GM19438 (cell line): ENCODE measurements around the gene TXLNA.
A peak's percentile ranks its signal among the peaks of the same experiment; 100 is the strongest.
"Not testable (repeated sequence)": the region's sequence is repeated elsewhere in the genome, so short reads cannot be mapped to it uniquely, and the experiment has no call there.

Experiments used
- ATAC-seq: cut with Tn5 transposase; IDR thresholded peaks from one replicate; pipeline ENCODE4 v1.9.1; 2021; ENCODE audit warnings: low read depth; ENCODE audit not compliant: unreplicated experiment

TXLNA gene

GRCh38 chr1:32179443-32180185 is at the start of gene TXLNA:
TXLNA (plus strand) TSS chr1:32179675; CDS start chr1:32180346, 671 bp downstream.
- ATAC-seq, result peak; percentile 84

GRCh38 chr1:32133950-32134280 is 45.6 kb upstream of the TXLNA start:
- ATAC-seq, result not testable (repeated sequence)

- ATAC-seq, result no peak
These were observed 42.4 kb upstream of the TXLNA start for GRCh38 chr1:32137111-32137510.

- ATAC-seq, result no peak
These were observed 40.5 kb upstream of the TXLNA start for GRCh38 chr1:32138965-32139364.

GRCh38 chr1:32142446-32143301 is 36.8 kb upstream of the TXLNA start:
- no peak for ATAC-seq

GRCh38 chr1:32143302-32143695 is 36.2 kb upstream of the TXLNA start:
- not testable (repeated sequence) for ATAC-seq

- ATAC-seq, result no peak
These were observed 35.4 kb upstream of the TXLNA start for GRCh38 chr1:32144033-32144432.

- not testable (repeated sequence) for ATAC-seq
These were observed 31.7 kb upstream of the TXLNA start for GRCh38 chr1:32147799-32148198.

- ATAC-seq, result no peak
These were observed 28.6 kb upstream of the TXLNA start for GRCh38 chr1:32150847-32151246.

GRCh38 chr1:32151319-32151787 is 28.1 kb upstream of the TXLNA start:
- ATAC-seq, result no peak

- ATAC-seq, result no peak
These were observed 20.3 kb upstream of the TXLNA start for GRCh38 chr1:32159189-32159588.

- ATAC-seq, result no peak
These were observed 16.1 kb upstream of the TXLNA start for GRCh38 chr1:32163405-32163804.

- ATAC-seq, result not testable (repeated sequence)
These were observed 13.8 kb upstream of the TXLNA start for GRCh38 chr1:32165633-32166032.

- ATAC-seq, result no peak
These were observed 8.5 kb upstream of the TXLNA start for GRCh38 chr1:32170991-32171390.

GRCh38 chr1:32172621-32173245 is 6.7 kb upstream of the TXLNA start:
- ATAC-seq, result no peak

GRCh38 chr1:32178380-32179192 is 889 bp upstream of the TXLNA start:
- ATAC-seq, result no peak

- no peak for ATAC-seq
These were observed 357 bp upstream of the TXLNA start for GRCh38 chr1:32179193-32179442.

- no peak for ATAC-seq
These were observed 948 bp downstream of the TXLNA start for GRCh38 chr1:32180186-32181060.

GRCh38 chr1:32181065-32181464 is 1.6 kb downstream of the TXLNA start:
- no peak for ATAC-seq

GRCh38 chr1:32181563-32181962 is 2.1 kb downstream of the TXLNA start:
- no peak for ATAC-seq
